GM19193 (cell line): Measurements from ENCODE around the gene GADL1.

Source experiments
- POLR2A ChIP-seq: IDR thresholded peaks from 4 replicates; pipeline ENCODE4 v1.6.1; 2011; ENCODE audit not compliant: insufficient read depth, insufficient read length; ENCODE audit errors: extremely low read depth

The GADL1 gene

GRCh38 chr3:30738605-30739004 is 155.9 kb downstream of the GADL1 start:
- TF ChIP-seq POLR2A = no peak

GRCh38 chr3:30737743-30738499 is 156.5 kb downstream of the GADL1 start:
- no peak for TF ChIP-seq POLR2A

- no peak for TF ChIP-seq POLR2A
Observed at GRCh38 chr3:30733696-30734095, 160.8 kb downstream of the GADL1 start.

GRCh38 chr3:30733209-30733608 is 161.3 kb downstream of the GADL1 start:
- TF ChIP-seq POLR2A = no peak

GRCh38 chr3:30730967-30731366 is 163.5 kb downstream of the GADL1 start:
- TF ChIP-seq POLR2A = no peak

GRCh38 chr3:30729936-30730335 is 164.5 kb downstream of the GADL1 start:
- no peak for TF ChIP-seq POLR2A

- no peak for TF ChIP-seq POLR2A
Observed at GRCh38 chr3:30729512-30729911, 164.9 kb downstream of the GADL1 start.

GRCh38 chr3:30728143-30728542 is 166.3 kb downstream of the GADL1 start:
- no peak for TF ChIP-seq POLR2A

GRCh38 chr3:30724863-30725262 is 169.6 kb downstream of the GADL1 start:
- TF ChIP-seq POLR2A = no peak

- TF ChIP-seq POLR2A = no peak
Observed at GRCh38 chr3:30723211-30723610, 171.2 kb downstream of the GADL1 start.

GRCh38 chr3:30721314-30721634 is 173.2 kb downstream of the GADL1 start:
- TF ChIP-seq POLR2A = no peak

GRCh38 chr3:30720586-30721313 is 173.7 kb downstream of the GADL1 start:
- no peak for TF ChIP-seq POLR2A

GRCh38 chr3:30719536-30719935 is 174.9 kb downstream of the GADL1 start:
- no peak for TF ChIP-seq POLR2A

- no peak for TF ChIP-seq POLR2A
Observed at GRCh38 chr3:30713885-30714503, 180.5 kb downstream of the GADL1 start.

GRCh38 chr3:30712991-30713390 is 181.5 kb downstream of the GADL1 start:
- TF ChIP-seq POLR2A = no peak

- no peak for TF ChIP-seq POLR2A
Observed at GRCh38 chr3:30711867-30712266, 182.6 kb downstream of the GADL1 start.
